Articular chondrocyte of knee joint (primary cell): Measurements from ENCODE around the gene EIF4E1B. TPM values are rescaled to one million over a fixed set of nuclear protein-coding genes. Genes with fewer than 3 reads are reported as not detected.

ENCODE experiments used
- small RNA-seq: library from RNA; depleted of rRNA; stranded (forward); fragments of <200 nt; gene quantifications from one replicate; pipeline ENCODE3, GENCODE V24; 2012
- total RNA-seq: library from RNA; depleted of rRNA; stranded (reverse); fragments of >200 nt; gene quantifications from 2 replicates; pipeline ENCODE4 v1.2.3, GENCODE V29; 2012

The EIF4E1B gene, protein sequence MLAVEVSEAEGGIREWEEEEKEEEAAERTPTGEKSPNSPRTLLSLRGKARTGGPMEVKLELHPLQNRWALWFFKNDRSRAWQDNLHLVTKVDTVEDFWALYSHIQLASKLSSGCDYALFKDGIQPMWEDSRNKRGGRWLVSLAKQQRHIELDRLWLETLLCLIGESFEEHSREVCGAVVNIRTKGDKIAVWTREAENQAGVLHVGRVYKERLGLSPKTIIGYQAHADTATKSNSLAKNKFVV
- total RNA-seq = not detected in 2 replicates

GRCh38 chr5:176629853-176630680, at the start of gene EIF4E1B, which contains the start of gene SNCB:
TSS of gene EIF4E1B (plus strand) at chr5:176630675. CDS start at chr5:176642788, 12,113 bp downstream.
TSS of gene SNCB (minus strand) at chr5:176630534. CDS start at chr5:176629654, 880 bp downstream.

DNA sequence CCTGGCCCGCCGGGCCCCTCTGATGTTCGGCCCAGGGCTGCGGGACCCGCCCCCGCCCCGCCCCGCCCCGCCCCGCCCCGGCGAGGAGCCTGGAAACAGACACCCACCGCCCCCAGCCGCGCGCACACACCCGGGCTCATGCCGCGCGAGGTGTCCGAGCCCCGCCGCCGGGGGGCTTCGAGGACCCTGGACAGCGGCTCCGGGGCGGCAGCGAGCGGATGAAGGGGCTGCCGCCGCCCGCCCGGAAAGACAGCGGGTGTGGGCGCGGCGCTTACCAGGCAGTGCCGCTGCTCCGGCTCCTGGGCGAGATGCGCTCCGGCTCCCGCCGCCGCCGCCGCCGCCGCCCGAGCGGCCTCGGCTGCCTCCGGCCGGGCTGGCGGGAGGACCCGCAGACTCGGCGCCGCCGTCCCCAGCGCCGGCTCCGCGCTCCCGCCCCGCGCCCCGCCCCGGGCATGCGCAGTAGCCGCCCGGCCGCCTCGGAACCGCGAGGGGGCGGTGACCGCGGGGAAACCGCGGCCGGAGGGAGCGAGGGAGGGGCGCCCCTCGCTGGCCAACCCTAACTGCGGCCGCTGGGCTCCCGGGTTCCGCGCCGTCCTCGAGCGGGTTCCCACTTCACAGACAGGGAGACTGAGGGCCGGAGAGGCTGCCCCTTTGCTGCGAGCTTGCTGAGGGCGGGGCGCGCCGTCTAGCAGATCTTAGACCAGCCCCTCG, 20.6 kb upstream of the EIF4E1B start, which contains the start of gene GPRIN1:
Gene GPRIN1, minus strand, starts transcription at position 433 of the 711 bp plus-strand sequence. CDS start 10,322 bp downstream, outside the sequence.

GRCh38 chr5:176647030-176647842, 16.8 kb downstream of the EIF4E1B start, which contains the start of gene TSPAN17:
TSS of gene TSPAN17 (plus strand) at chr5:176647484. CDS start at chr5:176647616, 132 bp downstream.

Small RNA genes lying within 50 kb of the gene (small RNA-seq; reads per million reads assigned to genes)
- gene MIR4281 = not detected

Other genes with a start within 250 kb of the EIF4E1B start
- 9.4 and 10.7 TPM in 2 replicates for gene NOP16, start 242.1 kb upstream of the EIF4E1B start, total RNA-seq
- gene HIGD2A, start 241.9 kb upstream of the EIF4E1B start, total RNA-seq = 28.2 and 38.8 TPM in 2 replicates
- gene CLTB, start 214.1 kb upstream of the EIF4E1B start, total RNA-seq = 88.3 and 98.3 TPM in 2 replicates
- 54.6 and 59.6 TPM in 2 replicates for gene FAF2, start 182.3 kb upstream of the EIF4E1B start, total RNA-seq
- gene RNF44, start 93.3 kb upstream of the EIF4E1B start, total RNA-seq = 4.0 and 4.1 TPM in 2 replicates
- not detected in 2 replicates for gene CDHR2, start 81.3 kb upstream of the EIF4E1B start, total RNA-seq
- 1.7 and 2.8 TPM in 2 replicates for gene GPRIN1, start 20.5 kb upstream of the EIF4E1B start, total RNA-seq
- not detected in 2 replicates for gene SNCB, start 141 bp upstream of the EIF4E1B start, total RNA-seq
- 24.9 and 27.4 TPM in 2 replicates for gene TSPAN17, start 16.8 kb downstream of the EIF4E1B start, total RNA-seq
- not detected in 2 replicates for gene UNC5A, start 179.9 kb downstream of the EIF4E1B start, total RNA-seq